Activated T-helper 2 cell treated with anti-CD3 and anti-CD28 coated beads, Interferon-gamma antibody, Interleukin-2, Interleukin-4, amounts not matched to agents 10 μg/mL and 5 μg/mL and 100 μg/mL, durations not matched to agents 14 hours and 24 hours and 36 hours (primary cell): ENCODE data around the gene SPEM3. TPM values are rescaled to one million over a fixed set of nuclear protein-coding genes. Genes with fewer than 3 reads are reported as not detected.
A peak's percentile ranks its signal among the peaks of the same experiment; 100 is the strongest.

Experiments
- DNase-seq: peaks from one replicate; pipeline ENCODE4 v3.0.0; 2021; ENCODE audit warnings: low spot score
- H3K27ac Mint-ChIP-seq: one replicate; pipeline ENCODE4 v1.8.0; 2021; ENCODE audit warnings: mixed read lengths
- H3K27me3 Mint-ChIP-seq: one replicate; pipeline ENCODE4 v1.8.0; 2021; ENCODE audit warnings: low read depth, mixed read lengths
- H3K36me3 Mint-ChIP-seq: one replicate; pipeline ENCODE4 v1.8.0; 2021; ENCODE audit warnings: low read depth, mixed read lengths
- H3K4me1 Mint-ChIP-seq: one replicate; pipeline ENCODE4 v1.8.0; 2021; ENCODE audit warnings: low read depth, mixed read lengths
- H3K4me3 Mint-ChIP-seq: one replicate; pipeline ENCODE4 v1.8.0; 2021; ENCODE audit warnings: low read depth, mild to moderate bottlenecking, moderate library complexity, mixed read lengths
- H3K9me3 Mint-ChIP-seq: one replicate; pipeline ENCODE4 v1.8.0; 2021; ENCODE audit warnings: mixed read lengths
- intact Hi-C: fragments of 100-400 bp; cut with micrococcal nuclease; formaldehyde crosslinking; loops from one replicate; pipeline ENCODE4 v1.15.1; 2023
- total RNA-seq: library from RNA; stranded (reverse); gene quantifications from 2 replicates; pipeline ENCODE4 v1.2.3, GENCODE V29; 2022

SPEM3 gene
- total RNA-seq, 1 donor from 2014 or later, result not detected

GRCh38 chr17:7392696-7393612 lies 35.7 kb upstream of the SPEM3 start:
- Mint-ChIP-seq H3K36me3 (peaks cover 25% of the 10 kb centered on the region), H3K27me3 (no peaks in the 10 kb centered on the region), H3K4me1 (peaks cover 15% of the 10 kb centered on the region), H3K9me3 (no peaks in the 10 kb centered on the region), H3K27ac (no peak overlapping the region), H3K4me3 (peak overlapping the region; percentile 94)
- intact Hi-C loops, result loop anchor here (5.0 kb wide), 1 partner anchor 41 kb away; the partner anchor contains the start of gene KCTD11
- DNase-seq, result no peak

DNA sequence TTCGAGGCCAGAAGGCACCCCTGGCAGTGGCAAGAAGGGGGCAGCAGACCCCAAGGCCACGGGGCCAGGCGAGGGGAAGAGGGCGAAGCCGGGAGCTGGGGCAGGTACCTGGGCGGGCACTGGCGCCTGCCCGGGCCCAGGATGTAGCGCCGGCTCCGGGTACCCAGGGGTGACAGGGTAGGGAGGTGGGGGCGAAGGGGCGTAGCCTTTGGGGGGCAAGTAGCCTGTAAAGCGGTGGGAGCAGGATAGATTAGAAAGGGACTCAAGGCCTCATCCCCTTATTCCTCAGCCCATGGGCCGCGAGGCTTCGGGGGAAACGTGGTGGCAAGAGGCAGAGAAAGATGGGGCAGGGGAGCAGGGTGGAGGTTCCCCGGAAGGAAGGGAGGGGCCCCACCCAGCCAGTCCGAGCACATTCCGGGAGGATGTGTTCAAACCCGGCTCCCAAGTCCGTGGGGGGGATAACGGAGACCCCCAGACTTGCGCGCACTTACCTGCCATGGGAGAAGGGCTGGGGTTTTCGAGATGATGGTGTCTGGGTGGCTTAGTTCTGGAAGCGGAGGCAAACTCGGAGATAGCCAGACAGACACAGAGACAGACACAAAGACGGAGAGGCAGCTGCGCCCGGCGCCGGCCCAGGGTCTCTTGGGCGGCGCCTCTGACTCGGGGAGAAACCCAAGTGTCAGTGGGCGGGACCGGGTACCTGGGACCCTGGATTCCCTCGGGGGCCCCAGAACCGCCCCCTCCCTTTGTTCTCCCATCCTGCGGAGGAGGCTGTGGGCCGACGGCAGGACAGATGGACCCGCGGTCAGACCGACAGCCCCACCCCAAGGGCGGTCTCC lies 34.8 kb upstream of the SPEM3 start:
- Mint-ChIP-seq H3K27ac (peak overlapping the region; percentile 83), H3K27me3 (no peaks in the 10 kb centered on the region), H3K9me3 (no peaks in the 10 kb centered on the region), H3K36me3 (peaks cover 25% of the 10 kb centered on the region), H3K4me1 (peaks cover 15% of the 10 kb centered on the region), H3K4me3 (peak overlapping the region; percentile 94)
- intact Hi-C loops, result loop anchor here (1.0 to 5.0 kb wide), 2 partner anchors 10 to 42 kb away; partner anchors contain the start of genes KCTD11 and TMEM256
- DNase-seq, result peak; percentile 28

DNA sequence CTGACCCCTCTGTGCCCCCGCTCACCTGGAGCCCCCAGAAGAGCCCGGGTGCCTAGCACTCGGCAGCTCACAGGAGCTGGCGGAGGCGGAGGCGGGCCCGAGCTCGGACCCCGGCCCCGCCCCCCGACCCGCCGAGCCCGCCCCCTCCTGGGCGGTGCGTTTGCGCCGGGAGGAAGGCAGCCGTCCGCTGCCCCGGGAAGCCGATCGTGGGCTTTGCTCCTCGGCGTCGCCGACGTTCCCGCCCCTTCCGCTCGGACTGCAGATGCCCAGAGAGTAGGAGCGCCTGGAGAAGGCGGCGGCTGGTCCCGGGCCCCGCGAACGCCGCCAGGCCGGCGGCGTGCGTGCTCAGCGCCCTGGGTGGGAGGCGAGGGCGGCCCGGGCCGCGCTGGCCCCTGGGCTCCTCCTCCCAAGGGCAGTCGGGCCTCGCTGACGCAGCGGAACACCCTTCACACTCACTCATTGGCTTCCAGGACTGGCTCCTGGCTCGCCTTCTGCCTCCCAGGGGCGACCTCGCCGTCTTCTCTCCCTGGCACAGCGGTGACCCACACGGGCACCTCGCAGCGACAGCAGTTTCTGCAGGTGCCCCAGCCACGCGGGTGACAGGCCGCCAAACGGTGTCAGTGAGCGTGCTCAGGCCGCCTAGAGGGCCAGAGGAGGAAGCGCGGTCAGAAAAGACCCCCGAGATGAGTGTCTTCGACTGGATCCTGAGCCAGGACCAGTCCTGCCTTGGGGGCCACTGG lies 34.0 kb upstream of the SPEM3 start, which contains the start of gene PLSCR3:
Gene PLSCR3 (minus strand): TSS at position 74 of the 740 bp plus-strand sequence. CDS start 415 bp downstream, outside the sequence.
- H3K9me3 Mint-ChIP-seq, result no peaks in the 10 kb centered on the region
- peak within 1 kb of the TSS; percentile 94 for H3K4me3 Mint-ChIP-seq
- peaks cover 25% of the 10 kb centered on the region for H3K36me3 Mint-ChIP-seq
- H3K27ac Mint-ChIP-seq, result peak within 1 kb of the TSS; percentile 91
- peaks cover 15% of the 10 kb centered on the region for H3K4me1 Mint-ChIP-seq
- H3K27me3 Mint-ChIP-seq, result no peaks in the 10 kb centered on the region
- intact Hi-C loops, result loop anchor here (1.0 to 5.0 kb wide), 2 partner anchors 10 to 42 kb away; partner anchors contain the start of genes KCTD11 and TMEM256
- DNase-seq, result peak; percentile 80

GRCh38 chr17:7396147-7396546 lies 32.5 kb upstream of the SPEM3 start:
- H3K4me3 Mint-ChIP-seq, result peak overlapping the region; percentile 3
- no peak for DNase-seq
- no peak overlapping the region for H3K27ac Mint-ChIP-seq

DNA sequence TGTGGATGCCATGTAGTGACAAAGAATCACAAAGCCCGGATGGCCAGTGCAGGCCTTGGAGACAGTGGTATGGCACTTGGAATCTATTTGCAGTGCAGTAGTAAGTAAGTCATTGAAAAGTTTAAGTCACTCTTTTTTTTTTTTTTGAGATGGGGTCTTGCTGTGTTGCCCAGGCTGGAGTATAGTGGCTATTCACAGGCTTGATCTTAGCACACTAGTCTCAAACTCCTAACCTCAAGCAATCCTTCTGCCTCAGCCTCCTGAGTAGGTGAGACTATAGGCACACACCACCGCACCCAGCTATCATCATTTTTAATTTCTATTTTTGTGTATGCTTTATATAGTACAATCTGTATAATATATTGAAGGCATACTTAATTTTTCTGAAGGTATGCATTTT lies 30.0 kb upstream of the SPEM3 start:
- intact Hi-C loops, result no loop called here
- H3K27ac Mint-ChIP-seq, result no peak overlapping the region
- H3K27me3 Mint-ChIP-seq, result no peaks in the 10 kb centered on the region
- peaks cover 12% of the 10 kb centered on the region for H3K4me1 Mint-ChIP-seq
- H3K9me3 Mint-ChIP-seq, result no peaks in the 10 kb centered on the region
- H3K36me3 Mint-ChIP-seq, result peaks cover 4% of the 10 kb centered on the region
- H3K4me3 Mint-ChIP-seq, result no peak overlapping the region
- no peak for DNase-seq

More at GRCh38 chr17:7396147-7396546, 32.5 kb upstream of the SPEM3 start:
- Mint-ChIP-seq H3K4me1 (peaks cover 15% of the 10 kb centered on the region), H3K9me3 (no peaks in the 10 kb centered on the region), H3K36me3 (peaks cover 16% of the 10 kb centered on the region), H3K27me3 (no peaks in the 10 kb centered on the region)
- intact Hi-C loops, result no loop called here

- peak overlapping the region; percentile 92 for H3K27ac Mint-ChIP-seq
- intact Hi-C loops, result loop anchor here (5.0 kb wide), 1 partner anchor 169 kb away; no protein-coding TSS in a partner anchor
- H3K9me3 Mint-ChIP-seq, result no peaks in the 10 kb centered on the region
- H3K4me3 Mint-ChIP-seq, result peak overlapping the region; percentile 87
- peaks cover 11% of the 10 kb centered on the region for H3K4me1 Mint-ChIP-seq
- H3K27me3 Mint-ChIP-seq, result peaks cover 11% of the 10 kb centered on the region
- peaks cover 4% of the 10 kb centered on the region for H3K36me3 Mint-ChIP-seq
- no peak for DNase-seq
These were observed 25.5 kb upstream of the SPEM3 start for GRCh38 chr17:7403043-7403726.

GRCh38 chr17:7403727-7403976 lies 25.0 kb upstream of the SPEM3 start:
- Mint-ChIP-seq H3K4me1 (peaks cover 11% of the 10 kb centered on the region), H3K27ac (peak overlapping the region; percentile 92), H3K36me3 (peaks cover 4% of the 10 kb centered on the region), H3K9me3 (no peaks in the 10 kb centered on the region), H3K4me3 (peak overlapping the region; percentile 87), H3K27me3 (peaks cover 11% of the 10 kb centered on the region)
- no peak for DNase-seq
- intact Hi-C loops, result loop anchor here (5.0 kb wide), 1 partner anchor 169 kb away; no protein-coding TSS in a partner anchor

DNA sequence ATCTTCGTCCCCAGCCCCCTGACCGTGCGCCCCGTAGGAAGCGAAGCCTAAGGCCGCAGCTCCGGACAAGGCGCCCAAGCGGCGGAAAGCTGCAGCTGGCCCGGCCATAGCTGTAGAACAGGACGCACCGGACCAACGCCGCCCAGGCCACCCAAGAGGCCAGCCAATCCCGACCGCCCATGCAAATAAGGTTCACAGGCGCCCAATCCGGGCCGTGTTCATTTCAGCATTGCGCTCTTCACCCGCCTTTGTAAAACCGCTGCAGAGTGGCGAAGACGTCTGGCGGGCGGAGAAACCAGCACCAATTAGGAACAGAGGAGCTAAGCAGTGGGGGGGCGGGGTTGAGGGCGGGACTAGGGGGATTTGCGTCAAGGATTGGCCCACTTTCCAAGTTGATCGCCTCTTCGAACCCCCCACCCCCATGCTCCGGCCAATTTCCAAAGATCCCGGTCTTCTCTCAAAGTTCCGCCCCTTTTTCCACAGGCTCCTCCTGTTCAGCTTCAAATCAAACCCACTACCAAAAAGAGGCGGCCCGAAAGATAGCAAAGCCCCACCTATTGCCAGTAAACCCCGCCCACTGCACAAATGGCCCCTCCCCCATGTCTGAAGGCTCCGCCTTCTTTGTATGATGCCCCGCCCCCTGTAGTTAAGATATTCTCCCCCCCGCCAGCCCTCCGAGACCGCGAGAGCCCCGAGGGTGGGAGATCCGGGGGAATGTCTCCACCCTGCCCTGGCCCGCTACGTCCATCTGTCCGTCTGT lies 24.5 kb upstream of the SPEM3 start, which contains the start of gene TMEM256:
Gene TMEM256 (minus strand): TSS at position 121 of the 760 bp plus-strand sequence. CDS start 13 bp downstream, at position 108.
- H3K4me1 Mint-ChIP-seq, result peaks cover 11% of the 10 kb centered on the region
- no peaks in the 10 kb centered on the region for H3K9me3 Mint-ChIP-seq
- peaks cover 4% of the 10 kb centered on the region for H3K36me3 Mint-ChIP-seq
- intact Hi-C loops, result loop anchor here (1.0 to 5.0 kb wide), 4 partner anchors 10 to 168 kb away; partner anchors contain the start of genes PLSCR3, POLR2A and TMEM102
- DNase-seq, result peak; percentile 95
- peak within 1 kb of the TSS; percentile 87 for H3K4me3 Mint-ChIP-seq
- H3K27me3 Mint-ChIP-seq, result peaks cover 13% of the 10 kb centered on the region
- H3K27ac Mint-ChIP-seq, result peak within 1 kb of the TSS; percentile 92

GRCh38 chr17:7404737-7405349 lies 23.8 kb upstream of the SPEM3 start:
- peak overlapping the region; percentile 92 for H3K27ac Mint-ChIP-seq
- intact Hi-C loops, result loop anchor here (1.0 to 5.0 kb wide), 4 partner anchors 11 to 167 kb away; partner anchors contain the start of genes PLSCR3, POLR2A and TMEM102
- H3K4me1 Mint-ChIP-seq, result peaks cover 11% of the 10 kb centered on the region

GRCh38 chr17:7405350-7406234 lies 23.1 kb upstream of the SPEM3 start:
- Mint-ChIP-seq H3K36me3 (peaks cover 4% of the 10 kb centered on the region), H3K4me1 (peaks cover 11% of the 10 kb centered on the region), H3K9me3 (no peaks in the 10 kb centered on the region), H3K27me3 (peaks cover 18% of the 10 kb centered on the region), H3K4me3 (peak overlapping the region; percentile 78), H3K27ac (peak overlapping the region; percentile 28)
- intact Hi-C loops, result no loop called here
- DNase-seq, result no peak

More at GRCh38 chr17:7404737-7405349, 23.8 kb upstream of the SPEM3 start:
- DNase-seq, result no peak
- H3K9me3 Mint-ChIP-seq, result no peaks in the 10 kb centered on the region
- peaks cover 4% of the 10 kb centered on the region for H3K36me3 Mint-ChIP-seq
- H3K27me3 Mint-ChIP-seq, result peaks cover 18% of the 10 kb centered on the region
- H3K4me3 Mint-ChIP-seq, result peak overlapping the region; percentile 87
